Stimulated activated CD4-positive, alpha-beta T cell treated with anti-CD3 and anti-CD28 coated beads, Interleukin-15, amount 100 ng/mL, for 48 hours (primary cell): ENCODE measurements around the gene ARMH3.

Source experiments
- DNase-seq, 2 donors: peaks; one replicate each; pipeline ENCODE4 v3.0.0-alpha.2; 2020; ENCODE audit warnings: low read depth in 2 of 2

ARMH3 gene

GRCh38 chr10:101939008-101939648 lies 116.8 kb downstream of the ARMH3 start:
- DNase-seq: no peak

GRCh38 chr10:101938305-101939007 lies 117.5 kb downstream of the ARMH3 start:
- no peak for DNase-seq

GRCh38 chr10:101935431-101935830 lies 120.5 kb downstream of the ARMH3 start:
- DNase-seq: no peak

DNA sequence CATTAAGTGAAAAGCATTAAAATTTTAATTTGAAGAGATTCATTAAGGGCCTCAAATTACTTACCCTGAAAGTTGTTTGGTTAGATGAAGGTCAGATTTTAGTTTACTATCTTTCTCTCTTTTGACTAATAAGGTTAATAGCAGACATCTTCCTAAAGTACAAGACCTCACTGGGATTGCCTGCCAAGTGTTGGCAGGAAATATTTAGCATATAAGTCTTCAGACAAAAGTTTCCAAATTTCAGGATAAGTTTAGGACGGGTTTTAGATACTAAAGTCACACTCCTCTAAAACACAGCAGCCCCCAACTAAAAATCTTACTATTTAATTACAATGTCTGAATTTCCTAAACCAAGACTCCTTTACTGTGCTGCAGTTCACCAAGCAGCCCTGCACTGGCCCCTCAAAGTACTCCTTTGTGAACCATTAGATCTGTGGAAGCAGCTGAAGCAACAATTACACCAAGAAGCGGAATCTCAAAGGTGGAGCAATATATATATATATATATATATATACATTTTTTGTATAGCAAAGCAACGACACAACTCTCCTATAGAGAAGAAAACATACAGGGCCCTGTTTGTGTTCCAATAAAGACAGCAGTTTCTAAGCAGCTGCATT lies 121.2 kb downstream of the ARMH3 start:
- no peak for DNase-seq

DNA sequence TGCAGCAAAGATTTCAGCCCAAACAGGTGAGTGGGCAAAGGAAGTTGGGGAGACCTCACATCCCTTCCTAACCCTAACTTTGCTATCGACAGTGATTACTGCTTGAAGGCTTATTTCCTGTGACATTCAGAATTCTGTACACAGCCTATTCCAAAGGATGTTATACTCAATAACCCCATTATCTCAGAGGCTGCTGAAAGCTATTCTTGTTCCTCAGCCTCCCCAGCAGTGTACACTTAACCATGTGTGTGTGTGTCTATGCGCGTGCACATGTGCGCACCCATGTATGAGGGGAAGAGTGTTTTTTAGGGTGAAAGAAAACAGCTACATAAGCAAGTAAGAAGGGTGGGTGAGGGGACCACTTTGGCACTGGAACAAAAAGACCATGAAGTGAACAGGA lies 122.0 kb downstream of the ARMH3 start:
- DNase-seq: no peak

GRCh38 chr10:101932183-101932582 lies 123.8 kb downstream of the ARMH3 start:
- DNase-seq: no peak

GRCh38 chr10:101925027-101925426 lies 130.9 kb downstream of the ARMH3 start:
- DNase-seq: no peak

- DNase-seq: no peak
Observed at GRCh38 chr10:101923256-101923655, 132.7 kb downstream of the ARMH3 start.

GRCh38 chr10:101922846-101923245 lies 133.1 kb downstream of the ARMH3 start:
- no peak for DNase-seq

DNA sequence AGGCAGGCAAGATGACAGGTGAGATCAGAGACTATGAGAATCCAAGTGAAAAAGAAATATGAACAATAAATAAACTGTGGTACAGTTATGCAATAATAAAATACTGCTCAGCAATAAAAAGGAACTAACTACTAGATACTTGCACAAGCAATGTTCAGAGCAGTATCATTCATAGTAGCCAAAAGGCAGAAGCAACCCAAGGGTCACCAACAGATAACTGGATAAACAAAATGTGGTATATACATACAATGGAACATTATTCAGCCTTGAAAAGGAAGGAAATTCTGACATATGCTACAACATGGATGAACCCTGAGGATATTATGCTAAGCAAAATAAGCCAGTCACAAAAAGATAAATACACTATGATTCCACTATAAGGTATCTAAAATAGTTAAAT lies 135.4 kb downstream of the ARMH3 start:
- DNase-seq: no peak

GRCh38 chr10:101919026-101919770 lies 136.8 kb downstream of the ARMH3 start:
- no peak for DNase-seq

DNA sequence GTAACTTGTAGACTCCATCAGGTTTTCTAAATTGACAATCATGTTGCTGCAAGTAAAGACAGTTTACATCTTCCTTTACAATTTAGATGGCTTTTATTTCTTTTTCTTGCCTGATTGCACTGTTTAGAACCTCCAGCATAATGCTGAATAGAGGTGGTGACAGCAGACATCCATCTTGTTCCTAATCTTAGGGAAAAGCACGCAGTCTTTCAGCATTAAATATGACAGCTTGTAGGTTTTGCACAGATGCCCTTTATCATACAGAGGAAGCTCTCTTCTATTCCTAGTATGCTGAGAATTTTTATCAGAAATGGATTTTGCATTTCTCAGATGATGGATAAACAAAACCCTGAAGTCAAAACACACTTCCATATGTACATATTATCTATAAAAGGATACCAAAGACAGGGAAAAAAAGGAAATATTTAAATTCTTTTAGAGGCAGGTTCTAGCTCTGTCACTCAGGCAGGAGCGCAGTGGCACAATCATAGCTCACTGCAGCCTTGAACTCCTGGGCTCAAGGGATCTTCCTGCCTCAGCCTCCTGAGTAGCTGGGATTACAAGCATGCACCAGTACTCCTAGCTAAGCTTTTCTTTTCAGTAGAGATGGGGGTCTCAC lies 143.3 kb downstream of the ARMH3 start:
- DNase-seq: no peak

DNA sequence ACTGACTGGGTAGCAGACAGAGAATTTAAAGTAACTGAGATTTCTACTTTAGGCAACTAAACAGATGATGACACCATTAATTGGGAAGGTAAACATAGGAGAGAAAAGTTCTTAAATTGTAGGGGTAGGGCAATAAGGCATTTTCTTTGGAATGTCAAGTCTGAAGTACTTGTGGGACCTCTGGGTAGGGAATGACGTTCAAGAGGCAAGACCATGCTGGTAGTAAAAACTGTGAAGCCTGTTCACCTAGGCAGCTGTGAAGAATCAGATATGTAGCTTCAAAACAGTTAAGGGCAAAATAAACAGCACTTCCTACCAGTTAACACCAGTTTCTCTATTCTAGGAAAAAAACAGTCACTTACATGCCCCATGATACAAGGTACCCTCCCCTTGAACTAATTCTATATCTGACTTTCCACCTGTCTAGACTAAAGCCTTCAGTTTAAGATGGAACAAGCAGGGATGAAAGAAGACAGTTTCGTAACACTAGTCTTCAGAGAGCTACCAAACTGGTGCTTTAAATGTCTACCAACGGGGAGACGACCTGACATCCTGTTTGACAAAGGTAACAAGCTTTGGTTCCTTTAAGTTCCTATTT lies 149.3 kb downstream of the ARMH3 start:
- no peak for DNase-seq

DNA sequence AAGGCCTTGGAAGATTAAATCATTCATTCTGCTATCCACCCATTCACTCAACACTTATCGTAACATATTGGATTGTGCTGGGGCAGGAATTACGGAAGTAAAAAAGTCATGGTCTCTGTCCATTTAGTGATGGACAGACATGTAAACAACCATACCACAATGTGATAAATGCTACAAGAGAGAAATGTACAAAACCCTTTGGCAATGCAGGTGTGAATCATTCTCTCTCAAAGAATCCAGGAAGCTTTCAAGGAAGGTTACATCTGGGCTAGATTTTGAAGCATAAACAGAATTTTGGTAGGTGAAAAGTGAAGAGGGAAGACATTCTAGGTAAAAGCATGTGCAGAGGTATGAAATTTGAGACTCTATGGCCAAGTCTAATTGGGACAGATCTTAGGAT lies 150.7 kb downstream of the ARMH3 start:
- DNase-seq: no peak

DNA sequence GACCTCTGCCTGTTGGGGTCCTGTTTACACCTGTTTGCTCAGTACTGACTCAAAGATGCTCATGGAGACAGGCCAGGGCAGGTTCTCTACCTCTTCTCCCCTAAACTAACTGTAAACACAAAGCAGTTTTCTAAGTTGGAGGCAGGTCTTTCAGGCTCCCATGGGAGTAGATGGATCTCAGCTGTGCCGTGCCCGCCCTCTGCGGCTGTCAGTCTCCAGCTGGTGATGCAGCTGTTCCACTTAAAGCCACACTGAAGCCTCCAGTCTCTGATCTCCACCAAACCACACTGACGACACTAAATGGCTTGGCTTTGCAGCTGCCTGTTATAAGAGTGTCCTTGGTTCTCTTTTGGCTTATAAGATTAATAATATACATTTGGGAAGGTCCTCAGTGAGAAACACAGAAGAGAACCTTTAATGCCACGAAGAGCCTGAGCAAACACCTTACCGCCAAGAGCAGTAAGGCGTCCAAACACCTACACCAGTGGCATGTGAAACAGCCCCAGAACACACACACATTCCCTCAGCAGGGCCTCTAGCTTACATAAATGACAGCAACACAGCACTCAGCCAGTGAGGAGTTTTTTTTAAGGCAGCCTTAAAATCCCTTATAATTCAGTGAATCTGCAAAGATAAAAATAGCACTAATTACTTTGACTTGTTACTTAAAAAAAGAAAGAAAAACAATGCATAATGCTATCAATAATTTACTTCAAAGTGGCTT lies 152.0 kb downstream of the ARMH3 start:
- DNase-seq: peak in 1 of 2 donors; percentile 3

- no peak for DNase-seq
Observed at GRCh38 chr10:101902820-101903145, 153.2 kb downstream of the ARMH3 start.

GRCh38 chr10:101902032-101902819 lies 153.7 kb downstream of the ARMH3 start:
- DNase-seq: no peak

- no peak for DNase-seq
Observed at GRCh38 chr10:101901340-101901739, 154.6 kb downstream of the ARMH3 start.

DNA sequence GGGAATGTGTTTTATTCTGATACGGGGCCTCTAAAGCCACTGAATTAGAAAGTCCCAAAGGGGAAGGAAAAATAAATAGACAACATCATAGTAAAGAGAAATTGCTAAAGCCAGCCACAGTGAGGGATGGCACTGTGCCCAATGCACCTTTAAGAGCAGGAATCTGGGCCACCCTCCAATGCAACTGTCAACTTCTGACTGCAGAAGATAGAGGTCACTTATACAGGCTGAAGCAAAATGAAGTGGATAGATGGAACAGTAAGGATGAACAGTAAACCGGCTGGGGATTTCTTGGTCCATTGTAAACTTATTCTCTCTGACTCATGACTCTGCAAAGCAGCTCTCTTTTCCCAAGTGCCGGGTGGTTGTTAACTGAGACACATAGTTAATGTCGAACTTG lies 158.3 kb downstream of the ARMH3 start:
- no peak for DNase-seq

GRCh38 chr10:101896225-101896877 lies 159.6 kb downstream of the ARMH3 start:
- DNase-seq: no peak
